ENCODE measurements around the gene UCK2.

Gene UCK2

DNA sequence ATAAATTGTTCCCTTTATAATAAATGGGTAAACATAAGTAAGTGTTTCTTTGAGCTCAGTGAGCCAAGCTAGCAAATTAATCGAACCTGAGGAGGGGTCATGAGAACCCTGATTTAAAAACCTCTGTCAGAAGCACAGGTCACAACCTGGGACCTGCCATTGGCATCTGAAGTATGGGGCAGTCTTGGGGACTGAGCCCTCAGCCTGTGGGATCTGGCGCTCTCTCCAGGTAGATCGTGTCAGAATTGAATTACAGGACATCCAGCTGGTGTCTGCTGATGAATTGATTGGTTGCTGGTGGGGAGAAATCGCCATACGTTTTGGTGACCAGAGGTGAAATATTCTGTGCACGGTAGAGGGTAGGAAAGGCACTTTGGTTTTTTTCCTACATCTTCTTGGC is 17.5 kb downstream of the UCK2 start:
- H3K4me1 ChIP-seq, result no peaks in the 10 kb centered on the region
- peaks cover 4% of the 10 kb centered on the region for H3K79me2 ChIP-seq
- no peaks in the 10 kb centered on the region for H3K36me3 ChIP-seq (ENCODE audit: control insufficient read depth, insufficient read depth, low read length)
- TF ChIP-seq, protein P1, sequence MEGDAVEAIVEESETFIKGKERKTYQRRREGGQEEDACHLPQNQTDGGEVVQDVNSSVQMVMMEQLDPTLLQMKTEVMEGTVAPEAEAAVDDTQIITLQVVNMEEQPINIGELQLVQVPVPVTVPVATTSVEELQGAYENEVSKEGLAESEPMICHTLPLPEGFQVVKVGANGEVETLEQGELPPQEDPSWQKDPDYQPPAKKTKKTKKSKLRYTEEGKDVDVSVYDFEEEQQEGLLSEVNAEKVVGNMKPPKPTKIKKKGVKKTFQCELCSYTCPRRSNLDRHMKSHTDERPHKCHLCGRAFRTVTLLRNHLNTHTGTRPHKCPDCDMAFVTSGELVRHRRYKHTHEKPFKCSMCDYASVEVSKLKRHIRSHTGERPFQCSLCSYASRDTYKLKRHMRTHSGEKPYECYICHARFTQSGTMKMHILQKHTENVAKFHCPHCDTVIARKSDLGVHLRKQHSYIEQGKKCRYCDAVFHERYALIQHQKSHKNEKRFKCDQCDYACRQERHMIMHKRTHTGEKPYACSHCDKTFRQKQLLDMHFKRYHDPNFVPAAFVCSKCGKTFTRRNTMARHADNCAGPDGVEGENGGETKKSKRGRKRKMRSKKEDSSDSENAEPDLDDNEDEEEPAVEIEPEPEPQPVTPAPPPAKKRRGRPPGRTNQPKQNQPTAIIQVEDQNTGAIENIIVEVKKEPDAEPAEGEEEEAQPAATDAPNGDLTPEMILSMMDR (IDR thresholded peaks at IDR 0.05), result no peak
- H3K27ac ChIP-seq, result no peak overlapping the region
- H3K4me3 ChIP-seq (ENCODE audit: low read depth, low read length), result no peak overlapping the region
- no peaks in the 10 kb centered on the region for H3K27me3 ChIP-seq (ENCODE audit: control insufficient read depth, insufficient read depth, low read length)
- H3K4me2 ChIP-seq (ENCODE audit: low read length), result no peak overlapping the region
- H3K9ac ChIP-seq, result no peak overlapping the region
- no peaks in the 10 kb centered on the region for H3K9me3 ChIP-seq (ENCODE audit: control insufficient read depth, low read length)
- no peak overlapping the region for H2AFZ ChIP-seq

DNA sequence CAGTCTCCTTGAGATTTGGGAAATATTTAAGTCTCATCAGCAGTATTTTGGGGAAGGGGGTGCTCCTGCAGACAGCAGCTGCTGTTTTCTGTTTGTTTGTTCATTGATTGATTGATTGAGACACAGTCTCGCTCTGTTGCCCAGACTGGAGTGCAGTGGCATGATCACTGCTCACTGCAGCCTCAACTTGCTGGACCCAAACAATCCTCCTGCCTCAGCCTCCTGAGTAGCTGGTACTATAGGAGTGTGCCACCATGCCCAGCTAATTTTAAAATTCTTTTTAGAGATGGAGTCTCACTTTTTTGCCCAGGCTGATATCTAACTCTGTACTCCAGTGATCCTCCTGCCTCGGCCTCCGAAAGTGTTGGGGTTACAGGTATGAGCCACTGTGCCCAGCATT is 18.2 kb downstream of the UCK2 start:
- H3K9ac ChIP-seq, result no peak overlapping the region
- H3K27me3 ChIP-seq (ENCODE audit: control insufficient read depth, insufficient read depth, low read length), result no peaks in the 10 kb centered on the region
- H3K36me3 ChIP-seq (ENCODE audit: control insufficient read depth, insufficient read depth, low read length), result no peaks in the 10 kb centered on the region
- H3K27ac ChIP-seq, result no peak overlapping the region
- H2AFZ ChIP-seq, result no peak overlapping the region
- H3K9me3 ChIP-seq (ENCODE audit: control insufficient read depth, low read length), result no peaks in the 10 kb centered on the region
- H3K4me3 ChIP-seq (ENCODE audit: low read depth, low read length), result no peak overlapping the region
- TF ChIP-seq, protein P1 (IDR thresholded peaks at IDR 0.05), result no peak
- H3K79me2 ChIP-seq, result peaks cover 4% of the 10 kb centered on the region
- no peaks in the 10 kb centered on the region for H3K4me1 ChIP-seq
- no peak overlapping the region for H3K4me2 ChIP-seq (ENCODE audit: low read length)

DNA sequence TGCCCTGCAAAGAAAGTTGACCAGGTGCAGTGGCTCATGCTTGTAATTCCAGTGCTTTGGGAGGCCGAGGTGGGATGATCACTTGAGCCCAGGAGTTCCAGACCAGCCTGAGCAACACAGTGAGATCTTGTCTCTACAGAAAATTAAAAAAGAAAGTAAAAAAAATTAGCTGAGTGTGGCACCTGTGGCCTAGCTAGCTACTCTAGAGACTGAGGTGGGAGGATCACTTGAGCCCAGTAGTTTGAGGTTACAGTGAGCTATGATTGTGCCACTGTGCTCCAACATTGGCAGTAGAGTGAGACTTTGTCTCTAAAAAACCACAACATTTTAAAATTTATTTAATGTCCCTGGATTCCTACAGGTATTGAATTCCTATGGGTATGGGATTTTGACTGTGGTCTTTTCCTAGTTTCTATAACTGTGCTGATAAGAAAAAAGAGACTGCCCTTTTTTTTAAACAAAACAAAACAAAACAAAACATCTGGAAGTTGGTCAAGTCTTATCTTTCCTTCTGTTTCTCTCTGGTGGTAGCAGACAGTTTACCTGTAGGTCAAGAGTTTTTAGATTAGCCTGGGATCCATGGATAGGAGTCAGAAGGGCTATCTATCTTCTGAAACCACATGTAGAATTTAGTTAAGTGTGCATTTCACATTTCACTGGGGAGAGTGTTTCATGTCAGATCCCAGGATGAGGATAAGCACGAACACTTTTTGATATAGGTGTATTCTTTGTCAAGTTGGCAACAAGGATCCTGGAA is 18.8 kb downstream of the UCK2 start:
- H3K9ac ChIP-seq, result no peak overlapping the region
- H2AFZ ChIP-seq, result no peak overlapping the region
- no peaks in the 10 kb centered on the region for H3K4me1 ChIP-seq
- H3K27ac ChIP-seq, result no peak overlapping the region
- no peaks in the 10 kb centered on the region for H3K27me3 ChIP-seq (ENCODE audit: control insufficient read depth, insufficient read depth, low read length)
- H3K4me2 ChIP-seq (ENCODE audit: low read length), result no peak overlapping the region
- H3K9me3 ChIP-seq (ENCODE audit: control insufficient read depth, low read length), result no peaks in the 10 kb centered on the region
- TF ChIP-seq, protein P1 (IDR thresholded peaks at IDR 0.05), result no peak
- H3K4me3 ChIP-seq (ENCODE audit: low read depth, low read length), result no peak overlapping the region
- peaks cover 4% of the 10 kb centered on the region for H3K79me2 ChIP-seq
- no peaks in the 10 kb centered on the region for H3K36me3 ChIP-seq (ENCODE audit: control insufficient read depth, insufficient read depth, low read length)

DNA sequence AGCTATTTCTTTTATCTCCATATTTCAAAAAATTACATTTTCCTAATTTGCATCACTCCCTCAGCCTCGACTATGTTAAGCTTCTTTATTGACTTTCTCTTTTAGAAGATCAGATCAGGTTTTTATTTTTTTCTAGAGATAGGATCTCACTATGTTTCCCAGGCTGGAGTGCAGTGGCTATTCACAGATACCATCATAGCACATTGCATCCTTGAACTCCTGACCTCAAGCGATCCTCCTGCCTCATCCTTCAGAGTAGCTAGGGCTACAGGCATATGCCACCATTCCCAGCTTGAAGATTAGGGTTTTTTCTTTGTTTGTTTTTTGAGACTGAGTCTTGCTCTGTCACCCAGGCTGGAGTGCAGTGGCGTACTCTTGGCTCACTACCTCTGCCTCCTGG is 20.1 kb downstream of the UCK2 start:
- no peak overlapping the region for H3K4me3 ChIP-seq (ENCODE audit: low read depth, low read length)
- H3K4me1 ChIP-seq, result no peaks in the 10 kb centered on the region
- no peaks in the 10 kb centered on the region for H3K9me3 ChIP-seq (ENCODE audit: control insufficient read depth, low read length)
- no peak overlapping the region for H2AFZ ChIP-seq
- TF ChIP-seq, protein P1 (IDR thresholded peaks at IDR 0.05), result no peak
- H3K79me2 ChIP-seq, result peaks cover 4% of the 10 kb centered on the region
- no peak overlapping the region for H3K27ac ChIP-seq
- no peaks in the 10 kb centered on the region for H3K36me3 ChIP-seq (ENCODE audit: control insufficient read depth, insufficient read depth, low read length)
- H3K27me3 ChIP-seq (ENCODE audit: control insufficient read depth, insufficient read depth, low read length), result no peaks in the 10 kb centered on the region
- no peak overlapping the region for H3K9ac ChIP-seq
- no peak overlapping the region for H3K4me2 ChIP-seq (ENCODE audit: low read length)

Measured in parathyroid adenoma (tissue), 2 donors.